Activated CD4-positive, alpha-beta T cell treated with anti-CD3 and anti-CD28 coated beads, Interleukin-2, amount 50 U/mL, for 16 hours (primary cell): ENCODE measurements around the gene EPHA2.
"Not testable (repeated sequence)": the region's sequence is repeated elsewhere in the genome, so short reads cannot be mapped to it uniquely, and the experiment has no call there.

Source experiments
- DNase-seq: peaks from one replicate; pipeline ENCODE4 v3.0.0-alpha.2; 2020

EPHA2 gene

GRCh38 chr1:16183765-16184556 lies 28.1 kb upstream of the EPHA2 start:
- DNase-seq: no peak

- no peak for DNase-seq
Observed at GRCh38 chr1:16183179-16183578, 27.3 kb upstream of the EPHA2 start.

GRCh38 chr1:16181887-16182719 lies 26.2 kb upstream of the EPHA2 start:
- DNase-seq: no peak

GRCh38 chr1:16180291-16180824 lies 24.5 kb upstream of the EPHA2 start:
- no peak for DNase-seq

GRCh38 chr1:16178596-16179497 lies 23.0 kb upstream of the EPHA2 start:
- no peak for DNase-seq

- DNase-seq: no peak
Observed at GRCh38 chr1:16177306-16177705, 21.4 kb upstream of the EPHA2 start.

GRCh38 chr1:16176653-16177052 lies 20.8 kb upstream of the EPHA2 start:
- DNase-seq: no peak

GRCh38 chr1:16175610-16176553 lies 20.0 kb upstream of the EPHA2 start:
- DNase-seq: no peak

- no peak for DNase-seq
Observed at GRCh38 chr1:16174886-16175598, 19.2 kb upstream of the EPHA2 start.

- no peak for DNase-seq
Observed at GRCh38 chr1:16174261-16174868, 18.5 kb upstream of the EPHA2 start.

GRCh38 chr1:16173447-16174260 lies 17.8 kb upstream of the EPHA2 start:
- no peak for DNase-seq

- no peak for DNase-seq
Observed at GRCh38 chr1:16172964-16173446, 17.1 kb upstream of the EPHA2 start.

GRCh38 chr1:16172218-16172830 lies 16.5 kb upstream of the EPHA2 start:
- DNase-seq: no peak

GRCh38 chr1:16171314-16172151 lies 15.7 kb upstream of the EPHA2 start:
- DNase-seq: no peak

GRCh38 chr1:16170283-16170673 lies 14.4 kb upstream of the EPHA2 start:
- no peak for DNase-seq

GRCh38 chr1:16168622-16169360 lies 12.9 kb upstream of the EPHA2 start:
- DNase-seq: no peak

GRCh38 chr1:16168144-16168495 lies 12.3 kb upstream of the EPHA2 start:
- DNase-seq: not testable (repeated sequence)
